Panc1 (cell line): ENCODE measurements around the gene GFM1. TPM values are rescaled to one million over a fixed set of nuclear protein-coding genes. Genes with fewer than 3 reads are reported as not detected.

Experiments
- ATAC-seq: fragments of 200-7000 bp; cut with Tn5 transposase; 2 replicates; pipeline ENCODE4 v1.9.1; 2020; ENCODE audit warnings: mild to moderate bottlenecking, moderate library complexity
- BruUV-seq: library from RNA; stranded (reverse); fragments of 400-500 nt; replicated peaks from 2 replicates; lab custom pipeline; 2021; lab: Mats Ljungman, UMichigan
- CTCF ChIA-PET: fragments of 300-600 bp; sonication (Branson Sonifier 250); formaldehyde crosslinking; loops from one replicate; lab custom pipeline; 2022; ENCODE audit warnings: antibody characterized with exemption; lab: Charles Lee
- POLR2A ChIA-PET: fragments of 300-600 bp; sonication (Branson Sonifier 250); formaldehyde crosslinking; loops from one replicate; lab custom pipeline; 2022; ENCODE audit warnings: antibody characterized with exemption; lab: Charles Lee
- DNase-seq: peaks from one replicate; pipeline ENCODE4 v3.0.0-alpha.2; 2010; ENCODE audit warnings: low read depth, low spot score
- H3K27ac ChIP-seq: 2 replicates; pipeline ENCODE4 v1.5.1; 2011; ENCODE audit warnings: mild to moderate bottlenecking, low read length, inconsistent platforms
- H3K27me3 ChIP-seq: fragments of 200-500 bp; sonication (Bioruptor generic); 2 replicates; pipeline ENCODE4 v1.6.0; 2014; ENCODE audit warnings: low read length, inconsistent platforms; ENCODE audit not compliant: control insufficient read depth, insufficient read depth
- H3K36me3 ChIP-seq: fragments of 200-500 bp; sonication (Bioruptor generic); 2 replicates; pipeline ENCODE4 v1.5.1; 2014; ENCODE audit warnings: inconsistent platforms, mild to moderate bottlenecking, low read length, moderate library complexity; ENCODE audit not compliant: control insufficient read depth, insufficient read depth
- H3K4me1 ChIP-seq: 2 replicates; pipeline ENCODE4 v1.5.1; 2011; ENCODE audit warnings: inconsistent platforms, mild to moderate bottlenecking, low read length, moderate library complexity; ENCODE audit not compliant: control insufficient read depth, insufficient read depth
- H3K4me3 ChIP-seq, 2 experiments: 2 replicates each; pipeline ENCODE4 v1.5.1; 2011 to 2012; ENCODE audit warnings: low read depth in 2 of 2, low read length in 2 of 2, mild to moderate bottlenecking in 2 of 2, inconsistent platforms in 1 of 2, moderate library complexity in 1 of 2
- H3K9me3 ChIP-seq: fragments of 200-500 bp; sonication (Bioruptor generic); 2 replicates; pipeline ENCODE4 v1.5.1; 2014; ENCODE audit warnings: low read depth, mild to moderate bottlenecking, inconsistent platforms, low read length, moderate library complexity; ENCODE audit not compliant: control insufficient read depth, insufficient read depth
- POLR2AphosphoS5 ChIP-seq: IDR thresholded peaks from 2 replicates; pipeline ENCODE4 v1.6.1; 2012; ENCODE audit warnings: mild to moderate bottlenecking, low read depth, low read length, moderate library complexity
- SIN3A ChIP-seq: IDR thresholded peaks from 2 replicates; pipeline ENCODE4 v1.6.1; 2012; ENCODE audit warnings: low read depth, mild to moderate bottlenecking, low read length, moderate library complexity, borderline replicate concordance; ENCODE audit not compliant: insufficient read depth
- TCF7L2 ChIP-seq: IDR thresholded peaks from 2 replicates; pipeline ENCODE4 v1.6.1; 2011; ENCODE audit warnings: mild to moderate bottlenecking, low read depth, low read length, inconsistent platforms
- in situ Hi-C: cut with HindIII; loops from 2 replicates; pipeline ENCODE4 v1.10.0; 2016; ENCODE audit warnings: low sequenced_read_pairs, low pct_unique_long_range_greater_than_20kb
- intact Hi-C: fragments of 100-400 bp; cut with micrococcal nuclease; formaldehyde crosslinking; loops from one replicate; pipeline ENCODE4 v1.10.0; 2022; ENCODE audit not compliant: unreplicated experiment
- total RNA-seq: library from RNA; stranded (reverse); gene quantifications from one replicate; pipeline ENCODE4 v1.2.1, GENCODE V29; 2021; ENCODE audit not compliant: unreplicated experiment
- TF ChIP-seq, protein P1 (sequence below): fragments of 450-650 bp; IDR thresholded peaks from 2 replicates; pipeline ENCODE4 v1.5.1; 2017; ENCODE audit warnings: mild to moderate bottlenecking
- TF ChIP-seq, protein P2 (sequence below), 2 experiments: IDR thresholded peaks; 2 replicates each; pipeline ENCODE4 v1.6.1; 2011 to 2012; ENCODE audit warnings: low read depth in 2 of 2, control low read depth in 1 of 2, low read length in 1 of 2, mild to moderate bottlenecking in 1 of 2, moderate library complexity in 1 of 2; ENCODE audit not compliant: insufficient read depth in 1 of 2

Gene GFM1
- total RNA-seq, 1 experiment from 2014 or later = 59.3 TPM

DNA sequence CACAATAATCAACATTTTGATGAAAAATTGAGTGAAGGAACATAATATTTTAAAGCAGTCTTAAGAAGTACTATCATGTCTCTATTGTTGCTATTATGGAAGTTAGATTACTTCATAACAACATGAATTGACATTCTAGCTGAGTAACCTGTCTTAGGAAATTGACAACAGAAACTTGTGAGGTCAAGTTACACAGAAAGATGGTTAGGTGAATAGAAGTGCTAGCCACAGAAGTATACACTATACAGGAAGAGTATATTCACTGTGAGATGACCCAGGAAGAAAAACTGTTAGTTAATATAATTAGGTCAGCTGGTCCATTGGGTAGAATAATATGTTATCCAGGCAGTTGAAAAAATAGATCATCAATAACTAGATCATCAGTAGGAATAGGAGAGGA, 42.1 kb upstream of the GFM1 start:
- Histone ChIP-seq H3K27ac (no peak overlapping the region), H3K36me3 (no peaks in the 10 kb centered on the region; the same call in 1 of the 2 replicates), H3K4me1 (no peaks in the 10 kb centered on the region), H3K4me3 (no peak overlapping the region), H3K9me3 (no peaks in the 10 kb centered on the region), H3K27me3 (no peaks in the 10 kb centered on the region)
- ChIA-PET CTCF (no interaction called here), POLR2A (no interaction called here)
- DNase-seq (no peak), ATAC-seq (no peak)
- intact Hi-C loops (no loop called here), in situ Hi-C loops (no loop called here)
- TF ChIP-seq POLR2AphosphoS5 (no peak), SIN3A (no peak), TCF7L2 (no peak)
- TF ChIP-seq, protein P1, sequence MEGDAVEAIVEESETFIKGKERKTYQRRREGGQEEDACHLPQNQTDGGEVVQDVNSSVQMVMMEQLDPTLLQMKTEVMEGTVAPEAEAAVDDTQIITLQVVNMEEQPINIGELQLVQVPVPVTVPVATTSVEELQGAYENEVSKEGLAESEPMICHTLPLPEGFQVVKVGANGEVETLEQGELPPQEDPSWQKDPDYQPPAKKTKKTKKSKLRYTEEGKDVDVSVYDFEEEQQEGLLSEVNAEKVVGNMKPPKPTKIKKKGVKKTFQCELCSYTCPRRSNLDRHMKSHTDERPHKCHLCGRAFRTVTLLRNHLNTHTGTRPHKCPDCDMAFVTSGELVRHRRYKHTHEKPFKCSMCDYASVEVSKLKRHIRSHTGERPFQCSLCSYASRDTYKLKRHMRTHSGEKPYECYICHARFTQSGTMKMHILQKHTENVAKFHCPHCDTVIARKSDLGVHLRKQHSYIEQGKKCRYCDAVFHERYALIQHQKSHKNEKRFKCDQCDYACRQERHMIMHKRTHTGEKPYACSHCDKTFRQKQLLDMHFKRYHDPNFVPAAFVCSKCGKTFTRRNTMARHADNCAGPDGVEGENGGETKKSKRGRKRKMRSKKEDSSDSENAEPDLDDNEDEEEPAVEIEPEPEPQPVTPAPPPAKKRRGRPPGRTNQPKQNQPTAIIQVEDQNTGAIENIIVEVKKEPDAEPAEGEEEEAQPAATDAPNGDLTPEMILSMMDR = no peak
- TF ChIP-seq, protein P2, sequence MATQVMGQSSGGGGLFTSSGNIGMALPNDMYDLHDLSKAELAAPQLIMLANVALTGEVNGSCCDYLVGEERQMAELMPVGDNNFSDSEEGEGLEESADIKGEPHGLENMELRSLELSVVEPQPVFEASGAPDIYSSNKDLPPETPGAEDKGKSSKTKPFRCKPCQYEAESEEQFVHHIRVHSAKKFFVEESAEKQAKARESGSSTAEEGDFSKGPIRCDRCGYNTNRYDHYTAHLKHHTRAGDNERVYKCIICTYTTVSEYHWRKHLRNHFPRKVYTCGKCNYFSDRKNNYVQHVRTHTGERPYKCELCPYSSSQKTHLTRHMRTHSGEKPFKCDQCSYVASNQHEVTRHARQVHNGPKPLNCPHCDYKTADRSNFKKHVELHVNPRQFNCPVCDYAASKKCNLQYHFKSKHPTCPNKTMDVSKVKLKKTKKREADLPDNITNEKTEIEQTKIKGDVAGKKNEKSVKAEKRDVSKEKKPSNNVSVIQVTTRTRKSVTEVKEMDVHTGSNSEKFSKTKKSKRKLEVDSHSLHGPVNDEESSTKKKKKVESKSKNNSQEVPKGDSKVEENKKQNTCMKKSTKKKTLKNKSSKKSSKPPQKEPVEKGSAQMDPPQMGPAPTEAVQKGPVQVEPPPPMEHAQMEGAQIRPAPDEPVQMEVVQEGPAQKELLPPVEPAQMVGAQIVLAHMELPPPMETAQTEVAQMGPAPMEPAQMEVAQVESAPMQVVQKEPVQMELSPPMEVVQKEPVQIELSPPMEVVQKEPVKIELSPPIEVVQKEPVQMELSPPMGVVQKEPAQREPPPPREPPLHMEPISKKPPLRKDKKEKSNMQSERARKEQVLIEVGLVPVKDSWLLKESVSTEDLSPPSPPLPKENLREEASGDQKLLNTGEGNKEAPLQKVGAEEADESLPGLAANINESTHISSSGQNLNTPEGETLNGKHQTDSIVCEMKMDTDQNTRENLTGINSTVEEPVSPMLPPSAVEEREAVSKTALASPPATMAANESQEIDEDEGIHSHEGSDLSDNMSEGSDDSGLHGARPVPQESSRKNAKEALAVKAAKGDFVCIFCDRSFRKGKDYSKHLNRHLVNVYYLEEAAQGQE (IDR thresholded peaks at IDR 0.05; ENCODE audit: insufficient read depth in 1 of 2, low read depth in 2 of 2, low read length in 1 of 2) = no peak
- BruUV-seq = no TSS peak

DNA sequence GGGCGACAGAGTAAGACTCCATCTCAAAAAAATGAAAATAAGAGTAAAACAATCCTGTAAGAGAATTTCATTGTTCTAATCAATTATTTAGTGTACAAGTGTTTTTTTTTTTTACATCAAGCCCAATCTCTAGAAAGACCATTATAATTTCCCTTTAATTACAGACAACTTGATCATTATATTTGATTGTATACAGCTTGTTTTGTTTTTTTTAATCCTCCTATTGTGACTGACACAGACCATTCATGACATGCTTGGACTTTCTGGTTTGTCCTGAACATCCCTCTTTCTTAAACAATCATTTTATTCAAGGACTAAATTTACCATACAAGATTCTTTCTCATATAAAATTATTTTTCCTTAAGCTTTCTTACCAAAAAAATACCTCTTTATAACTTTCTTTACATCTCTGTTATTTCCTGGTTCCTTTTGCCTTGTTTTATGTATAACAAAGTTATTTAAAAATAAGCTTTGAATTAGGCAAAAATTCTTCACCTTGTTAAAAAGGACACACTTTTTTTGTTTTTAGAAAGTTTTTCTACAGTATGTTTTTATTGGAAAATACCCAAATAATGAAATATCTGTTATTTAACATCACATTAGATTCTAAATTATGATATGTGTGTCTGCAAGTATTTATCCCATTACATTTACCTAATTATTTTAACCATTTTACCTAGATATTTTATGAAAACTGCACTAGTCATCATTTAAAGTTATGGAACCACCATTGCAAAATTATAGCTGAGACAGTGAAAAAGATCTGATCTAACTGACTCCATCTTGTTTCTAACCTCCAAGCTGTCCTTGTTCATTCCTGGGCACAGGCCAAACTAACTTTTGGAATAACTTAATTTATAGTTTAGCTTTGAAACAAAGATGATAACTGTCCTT, 26.1 kb upstream of the GFM1 start:
- H3K27ac ChIP-seq = no peak overlapping the region
- CTCF ChIA-PET = interaction anchor here (0.7 kb wide), 1 partner anchor 30 kb away, joined by 3 read pairs; no protein-coding TSS in a partner anchor
- no peaks in the 10 kb centered on the region for H3K4me1 ChIP-seq
- in situ Hi-C loops (no loop called here), intact Hi-C loops (no loop called here)
- ATAC-seq (no peak), DNase-seq (no peak)
- no TSS peak for BruUV-seq
- H3K36me3 ChIP-seq = no peaks in the 10 kb centered on the region
- POLR2A ChIA-PET = interaction anchor here (0.6 to 0.7 kb wide), 2 partner anchors 41 to 66 kb away, joined by 3 to 8 read pairs; no protein-coding TSS in a partner anchor
- TF ChIP-seq TCF7L2 = no peak
- TF ChIP-seq POLR2AphosphoS5 = no peak
- TF ChIP-seq, protein P2 (IDR thresholded peaks at IDR 0.05; ENCODE audit: insufficient read depth in 1 of 2, low read depth in 2 of 2, low read length in 1 of 2) = no peak
- TF ChIP-seq, protein P1 = no peak
- no peak for TF ChIP-seq SIN3A
- no peaks in the 10 kb centered on the region for H3K27me3 ChIP-seq
- no peak overlapping the region for H3K4me3 ChIP-seq
- peaks cover 3% of the 10 kb centered on the region; the same call in 1 of the 2 replicates for H3K9me3 ChIP-seq
